ENCODE data around the gene PHACTR3.

PHACTR3 gene

DNA sequence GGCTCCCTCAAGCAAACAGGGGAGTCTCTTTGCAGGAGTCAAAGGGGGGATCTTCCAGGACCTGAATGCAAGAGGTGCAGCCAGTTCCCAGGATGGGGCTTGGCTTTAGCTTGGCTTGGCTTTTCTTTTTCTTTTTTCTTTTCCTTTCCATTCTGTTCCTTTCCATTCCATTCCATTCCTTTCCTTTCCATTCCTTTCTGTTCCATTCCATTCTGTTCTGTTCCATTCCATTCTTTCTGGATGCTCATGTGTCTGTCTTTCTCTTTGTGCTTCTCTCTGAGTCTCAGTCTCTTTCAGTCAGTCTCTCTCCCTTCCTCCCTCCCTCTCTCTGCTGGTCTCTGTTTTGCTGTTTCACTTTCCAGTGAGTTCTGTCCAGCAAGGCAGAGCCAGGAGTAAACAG lies 163.3 kb downstream of the PHACTR3 start:
- DNase-seq = no peak

DNA sequence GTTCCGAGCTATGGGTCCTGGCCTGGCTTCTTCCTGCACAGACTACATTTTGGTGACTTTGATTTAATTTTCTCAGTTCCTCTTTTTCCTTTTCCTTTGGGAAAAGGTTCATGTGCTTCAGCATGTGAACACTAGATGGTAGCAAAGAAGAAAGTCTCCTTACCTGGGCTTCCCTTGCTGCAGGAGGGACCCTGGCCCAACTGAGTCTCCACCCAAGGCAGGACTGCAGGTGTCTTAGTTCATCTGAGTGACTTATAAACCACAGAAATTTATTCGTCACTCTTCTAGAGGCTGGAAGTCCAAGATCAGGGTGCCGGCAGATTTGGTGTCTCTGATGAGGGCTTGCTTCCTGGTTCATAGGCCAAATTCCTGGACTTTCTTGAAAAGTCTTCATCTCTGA lies 165.9 kb downstream of the PHACTR3 start:
- no peak for DNase-seq

DNA sequence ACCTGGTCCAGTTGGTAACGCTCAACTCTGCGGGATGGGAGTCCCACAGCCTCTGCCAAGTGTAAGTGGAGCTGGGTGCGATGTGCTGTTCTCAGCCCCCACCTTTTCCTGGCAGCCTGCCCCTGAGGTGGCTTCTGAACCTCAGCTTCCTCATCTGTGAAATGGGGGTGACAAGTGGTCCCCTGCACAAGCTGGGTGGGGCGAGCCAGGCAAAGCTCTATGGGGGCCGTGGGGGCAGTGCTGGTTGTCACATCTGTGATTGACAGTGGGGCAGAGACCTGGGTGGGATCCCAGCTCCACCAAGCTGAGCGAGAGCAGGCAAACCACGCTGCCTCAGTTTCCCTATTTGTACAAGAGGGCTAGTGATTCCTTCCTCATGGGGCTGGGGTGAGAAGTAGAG lies 166.5 kb downstream of the PHACTR3 start:
- DNase-seq = no peak

DNA sequence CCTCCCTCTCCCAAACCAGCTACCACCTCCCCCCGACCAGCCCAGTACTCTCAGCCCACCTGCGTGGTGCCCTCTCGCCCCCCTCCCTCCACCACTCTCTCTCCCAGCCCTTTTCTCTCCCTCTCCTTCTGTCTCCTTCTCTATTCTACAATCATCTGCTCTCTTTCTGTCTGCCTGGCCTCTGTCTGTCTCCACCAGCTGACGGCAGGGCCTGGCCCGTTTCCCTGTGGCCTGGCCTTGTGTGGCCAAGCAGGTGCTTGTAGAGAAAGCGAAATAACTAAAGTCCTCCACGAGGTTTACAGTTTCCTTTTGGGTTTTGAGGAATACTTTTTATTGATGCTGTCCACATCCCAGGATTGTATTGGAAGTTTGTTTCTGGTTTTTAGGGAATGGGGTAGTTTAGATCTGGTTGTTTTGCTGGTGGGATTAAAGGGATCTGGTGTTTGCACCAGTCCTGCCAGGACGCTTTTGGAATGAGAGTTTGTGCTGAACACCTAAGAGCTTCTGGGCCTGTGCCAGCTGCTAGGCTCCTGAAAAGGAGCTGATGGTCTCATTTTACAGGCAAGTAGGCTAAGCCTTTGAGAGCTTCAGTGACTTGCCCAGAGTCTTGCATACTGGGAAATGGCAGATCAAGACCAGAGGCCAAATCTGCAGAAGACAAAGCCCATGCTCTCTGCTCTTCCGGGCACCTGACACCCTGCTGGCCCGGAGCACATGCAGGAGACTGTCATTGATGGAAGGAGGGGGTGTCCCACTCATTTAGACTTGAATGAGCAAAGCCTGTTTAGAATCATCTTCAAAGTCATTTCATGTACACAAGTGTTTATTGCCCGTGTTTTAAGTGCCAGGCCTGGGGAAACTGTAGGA lies 167.4 kb downstream of the PHACTR3 start:
- DNase-seq = no peak

DNA sequence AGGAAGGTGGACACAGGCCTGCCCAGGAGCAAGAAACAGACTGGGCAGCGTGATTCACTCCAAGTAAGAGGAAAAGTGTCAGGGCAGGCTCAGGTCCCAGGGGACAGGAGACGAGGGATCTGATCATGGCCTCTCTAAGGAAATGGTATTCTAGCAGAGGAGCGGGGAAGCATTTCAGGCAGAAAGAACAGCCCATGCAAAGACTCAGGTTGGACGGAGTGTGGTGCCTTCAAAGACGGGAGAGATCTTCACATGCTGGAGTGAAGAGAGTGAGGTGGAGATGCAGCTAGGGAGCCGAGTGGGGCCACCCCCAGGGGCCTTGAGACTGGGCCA lies 168.0 kb downstream of the PHACTR3 start:
- DNase-seq = no peak

DNA sequence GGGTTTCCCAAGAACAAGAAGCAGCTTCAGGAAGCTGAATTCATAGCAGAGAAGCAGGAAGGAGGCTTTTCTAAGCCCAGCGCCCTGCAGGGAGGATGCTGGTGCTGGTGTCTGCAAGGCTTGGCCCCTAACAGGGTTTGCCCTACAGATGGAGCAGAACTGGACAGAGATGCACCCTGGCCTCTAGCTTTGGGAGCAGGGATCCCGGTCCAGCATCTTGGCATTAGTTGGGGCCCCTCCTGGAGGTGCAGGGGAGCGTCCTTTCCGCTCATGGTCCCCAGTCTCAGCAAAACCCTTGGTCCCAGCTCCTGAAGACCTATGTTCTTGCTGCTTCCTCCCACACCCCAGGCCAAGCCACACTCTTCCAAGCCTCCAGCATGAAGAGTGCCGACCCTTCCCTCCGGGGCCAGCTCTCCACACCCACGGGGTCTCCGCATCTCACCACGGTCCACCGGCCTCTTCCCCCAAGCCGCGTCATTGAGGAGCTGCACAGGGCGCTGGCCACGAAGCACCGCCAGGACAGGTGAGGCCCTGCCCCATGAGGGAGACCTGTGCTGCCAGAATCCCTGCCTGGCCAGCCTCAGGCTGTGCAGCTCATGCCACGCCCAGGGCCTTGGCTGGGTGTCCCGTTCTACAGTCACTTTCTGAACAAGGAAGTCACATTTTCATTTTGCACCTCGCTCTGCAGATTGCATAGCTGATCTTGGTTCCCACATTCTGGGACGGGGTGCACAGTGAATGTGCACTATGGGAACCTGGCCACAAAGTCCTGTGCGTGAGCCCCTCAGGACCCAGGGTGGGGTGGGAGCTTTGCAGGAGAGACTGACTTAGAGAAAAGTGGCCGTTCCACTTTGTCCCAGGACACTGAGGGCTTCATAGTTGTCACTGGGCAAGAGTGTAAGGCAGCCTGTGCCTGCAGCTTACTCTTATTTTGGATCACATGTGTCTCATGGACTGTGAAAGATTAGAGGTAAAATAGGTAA lies 168.9 kb downstream of the PHACTR3 start:
- no peak for DNase-seq

DNA sequence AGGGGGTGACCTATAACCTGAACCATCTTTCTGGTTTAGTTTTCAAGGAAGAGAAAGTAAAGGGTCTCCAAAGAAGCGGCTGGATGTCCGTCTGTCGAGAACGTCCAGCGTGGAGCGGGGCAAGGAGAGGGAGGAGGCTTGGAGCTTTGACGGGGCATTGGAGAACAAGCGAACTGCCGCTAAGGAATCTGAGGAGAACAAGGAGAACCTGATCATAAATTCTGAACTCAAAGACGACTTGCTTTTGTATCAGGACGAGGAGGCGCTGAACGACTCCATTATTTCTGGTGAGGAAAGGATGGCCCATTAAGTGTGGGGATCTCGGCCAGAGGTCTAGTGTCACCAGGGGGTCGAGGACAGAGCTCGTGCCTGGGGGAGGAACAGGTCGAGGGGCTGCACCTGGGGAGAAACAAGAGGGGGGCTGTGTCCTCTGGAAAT lies 169.9 kb downstream of the PHACTR3 start:
- no peak for DNase-seq

DNA sequence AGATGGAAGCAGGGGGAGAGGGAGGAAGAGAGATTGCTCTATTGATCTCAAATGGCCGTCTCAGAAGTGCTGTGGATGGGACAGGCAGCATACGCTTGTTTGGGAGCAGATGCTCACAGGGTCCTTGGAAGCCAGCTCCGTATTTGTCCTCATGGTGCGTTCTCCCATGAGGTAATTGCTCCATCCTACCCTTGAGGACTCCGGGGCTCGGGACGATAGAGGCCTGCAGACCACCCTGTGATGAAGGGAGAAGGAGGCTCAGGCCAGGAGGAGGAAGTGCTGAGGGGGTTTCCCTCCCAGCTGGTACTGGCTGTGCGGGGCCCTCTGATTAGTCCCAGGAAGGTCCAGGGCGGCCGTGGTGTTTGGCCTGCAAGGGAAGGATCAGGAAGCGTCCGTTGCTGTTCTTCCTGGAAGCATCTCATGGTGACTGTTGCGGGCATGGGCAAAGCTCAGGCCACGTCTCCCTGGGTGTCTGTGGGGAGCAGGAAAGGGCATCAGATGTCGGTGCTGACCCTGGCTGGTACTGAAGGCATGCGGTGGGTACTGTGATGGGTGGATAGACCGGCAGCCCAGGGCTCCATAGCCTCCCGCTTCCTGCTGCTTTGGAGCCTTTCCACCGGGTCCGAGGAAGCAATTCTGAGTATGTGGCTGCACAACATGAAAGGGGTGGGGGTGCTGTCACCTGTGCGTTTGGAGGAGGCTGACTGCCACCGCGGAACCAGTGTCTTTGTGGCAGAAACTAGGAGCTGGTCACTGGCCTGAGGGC lies 170.8 kb downstream of the PHACTR3 start:
- DNase-seq = no peak

DNA sequence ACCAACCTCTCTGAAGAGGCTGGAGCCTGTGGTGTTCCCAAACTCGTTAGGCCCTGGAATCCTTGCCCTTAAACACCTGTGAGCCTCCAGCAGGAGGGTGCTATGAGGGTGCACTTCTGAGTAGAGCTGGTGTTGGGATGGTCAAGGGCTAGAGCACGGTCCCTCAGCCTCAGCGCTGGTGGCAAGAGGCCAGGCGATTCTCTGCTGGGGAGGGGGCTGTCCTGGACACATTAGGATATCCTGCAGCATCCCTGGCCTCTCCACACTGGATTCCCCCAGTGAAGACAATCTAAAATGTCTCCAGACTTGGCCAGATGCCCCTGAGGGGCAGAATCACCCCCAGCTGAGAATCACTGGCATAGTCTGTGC lies 171.3 kb downstream of the PHACTR3 start:
- DNase-seq = no peak

DNA sequence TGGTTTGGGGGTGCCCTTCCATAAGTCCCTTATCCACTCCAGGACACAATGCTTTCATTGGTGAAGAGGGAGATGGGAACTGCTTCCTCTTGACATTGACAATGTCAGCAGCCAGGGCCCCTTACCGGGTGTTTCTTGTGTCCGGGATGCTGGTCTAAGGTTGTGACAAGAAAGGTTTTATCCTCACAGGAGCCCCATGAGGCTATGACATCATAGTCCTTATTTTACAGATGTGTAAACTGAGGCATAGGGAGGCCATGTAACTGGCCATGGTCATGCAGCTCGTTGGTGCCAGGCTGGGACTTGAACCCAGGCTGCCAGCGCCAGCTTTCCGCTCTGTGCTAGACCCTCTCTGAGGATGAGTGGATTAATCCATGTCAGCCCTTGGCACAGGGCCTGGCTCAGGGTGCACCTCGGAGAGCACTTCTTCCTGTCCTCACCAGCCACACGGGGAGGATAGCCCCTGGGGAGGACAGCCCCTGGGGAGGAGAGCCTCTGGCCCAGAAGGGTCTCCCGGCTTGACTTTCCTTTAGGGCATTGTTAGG lies 171.8 kb downstream of the PHACTR3 start:
- no peak for DNase-seq

DNA sequence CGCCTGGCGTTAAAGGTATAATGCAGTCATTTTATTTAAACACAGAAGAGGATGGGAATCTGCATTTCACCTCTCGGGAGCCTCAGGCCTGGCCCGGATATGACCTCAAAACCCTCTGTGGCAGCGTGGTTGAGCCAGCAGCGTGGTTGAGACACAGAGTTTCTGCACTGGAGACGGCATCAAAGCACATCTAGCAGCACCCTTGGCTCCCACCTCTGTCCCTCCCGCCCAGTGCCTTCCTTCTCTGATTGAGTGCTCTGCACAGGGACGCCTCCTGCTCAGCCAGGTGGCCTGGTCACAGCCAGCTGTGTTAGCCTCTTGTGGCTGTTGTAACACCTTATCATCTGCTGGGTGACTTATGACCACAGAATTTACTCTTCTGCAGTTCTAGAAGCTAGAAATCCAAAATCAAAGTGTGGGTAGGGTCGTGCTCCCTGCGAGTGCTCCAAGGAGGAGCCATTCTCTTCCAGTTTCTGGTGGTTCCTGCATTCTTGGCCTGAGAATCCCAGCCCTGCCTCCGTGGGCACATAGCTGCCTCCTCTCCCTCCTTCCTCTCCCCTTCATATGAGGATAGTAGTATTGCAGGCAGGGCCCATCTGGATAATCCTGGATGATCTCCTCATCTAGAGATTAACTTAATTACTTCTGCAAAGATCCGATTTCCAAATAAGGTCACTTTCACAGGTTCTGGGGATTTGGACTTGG lies 172.4 kb downstream of the PHACTR3 start:
- no peak for DNase-seq

DNA sequence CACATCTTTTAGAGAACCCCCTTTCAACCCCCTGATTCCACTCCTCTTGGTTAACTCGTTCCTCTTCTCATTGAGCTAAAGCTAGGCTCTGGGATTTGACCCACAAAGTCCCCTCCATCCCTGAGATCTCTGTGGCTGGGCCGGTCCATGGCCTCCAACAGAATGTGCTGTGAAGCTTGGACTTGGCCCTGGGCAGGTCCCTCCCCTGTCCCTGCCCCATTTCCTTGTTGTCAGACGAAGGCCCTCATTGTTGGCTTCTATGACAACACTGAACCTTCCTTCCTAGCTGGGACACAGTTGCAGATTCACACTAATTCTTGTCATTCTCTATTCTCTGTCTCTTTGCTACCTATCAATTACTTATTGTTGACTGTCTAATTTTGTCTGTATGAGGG lies 173.0 kb downstream of the PHACTR3 start:
- DNase-seq = no peak

DNA sequence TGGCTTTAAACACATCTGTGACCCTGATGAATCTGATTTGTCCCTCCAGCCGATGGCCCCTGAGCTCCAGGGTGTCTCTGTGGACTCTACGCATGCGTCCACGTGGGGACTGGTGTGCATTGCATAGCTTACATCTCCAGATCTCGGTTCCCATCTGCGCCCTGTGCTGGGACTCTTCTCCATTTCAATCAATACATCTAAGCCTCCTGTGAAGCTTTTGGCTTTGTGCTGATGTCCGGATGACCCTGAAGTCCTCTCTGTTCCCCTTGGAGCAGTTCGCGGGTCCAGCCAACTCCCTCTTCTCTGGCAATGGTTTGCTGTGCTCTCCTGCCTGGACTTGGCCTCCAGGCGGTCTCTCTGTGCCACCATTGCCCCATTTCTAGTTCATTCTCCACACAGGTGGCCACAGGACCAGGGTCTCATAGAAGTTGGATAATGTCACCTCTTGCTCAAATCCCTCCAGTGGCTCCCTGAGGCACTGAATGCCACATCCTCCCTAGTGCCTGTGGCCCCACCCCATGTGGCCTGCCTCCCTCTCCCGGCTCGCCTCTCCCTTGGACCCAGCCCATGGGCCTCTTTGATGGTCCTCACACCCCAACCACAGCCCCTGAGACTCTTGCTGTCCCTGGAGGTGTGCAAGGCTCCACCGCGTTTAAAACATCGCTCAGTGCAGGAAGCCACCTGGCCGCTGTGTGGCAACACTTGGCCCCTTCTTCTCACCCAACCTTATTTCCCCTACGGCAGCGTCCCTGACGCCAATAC lies 173.7 kb downstream of the PHACTR3 start:
- no peak for DNase-seq

DNA sequence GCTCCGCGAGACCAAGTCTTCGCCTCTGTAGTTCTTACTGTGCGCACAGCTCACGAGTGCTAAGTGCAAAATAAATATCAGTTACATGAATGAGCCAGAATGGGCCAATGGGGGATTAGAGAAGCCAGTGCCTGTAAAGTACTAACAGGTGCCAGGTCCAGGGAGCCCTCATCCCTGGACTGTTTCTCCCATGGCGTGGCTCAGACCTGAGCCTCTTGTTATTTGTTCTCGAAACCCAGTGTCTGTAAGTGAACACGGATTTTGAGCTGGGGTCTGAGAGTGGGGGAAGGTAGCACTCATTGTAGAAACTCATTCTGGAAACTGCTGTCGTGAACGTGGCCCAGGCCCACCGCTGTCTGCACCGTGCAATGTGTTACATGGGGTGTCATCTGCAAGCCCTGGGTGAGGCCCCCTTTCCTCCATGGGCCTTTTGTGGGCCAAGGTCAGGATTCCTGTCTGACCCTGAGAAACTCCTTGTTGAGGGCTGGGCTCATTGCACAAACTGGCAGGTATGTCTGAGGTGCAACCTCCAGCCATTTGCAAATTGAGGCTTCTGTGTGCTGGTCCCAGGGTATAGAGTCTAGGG lies 174.4 kb downstream of the PHACTR3 start:
- DNase-seq = no peak

DNA sequence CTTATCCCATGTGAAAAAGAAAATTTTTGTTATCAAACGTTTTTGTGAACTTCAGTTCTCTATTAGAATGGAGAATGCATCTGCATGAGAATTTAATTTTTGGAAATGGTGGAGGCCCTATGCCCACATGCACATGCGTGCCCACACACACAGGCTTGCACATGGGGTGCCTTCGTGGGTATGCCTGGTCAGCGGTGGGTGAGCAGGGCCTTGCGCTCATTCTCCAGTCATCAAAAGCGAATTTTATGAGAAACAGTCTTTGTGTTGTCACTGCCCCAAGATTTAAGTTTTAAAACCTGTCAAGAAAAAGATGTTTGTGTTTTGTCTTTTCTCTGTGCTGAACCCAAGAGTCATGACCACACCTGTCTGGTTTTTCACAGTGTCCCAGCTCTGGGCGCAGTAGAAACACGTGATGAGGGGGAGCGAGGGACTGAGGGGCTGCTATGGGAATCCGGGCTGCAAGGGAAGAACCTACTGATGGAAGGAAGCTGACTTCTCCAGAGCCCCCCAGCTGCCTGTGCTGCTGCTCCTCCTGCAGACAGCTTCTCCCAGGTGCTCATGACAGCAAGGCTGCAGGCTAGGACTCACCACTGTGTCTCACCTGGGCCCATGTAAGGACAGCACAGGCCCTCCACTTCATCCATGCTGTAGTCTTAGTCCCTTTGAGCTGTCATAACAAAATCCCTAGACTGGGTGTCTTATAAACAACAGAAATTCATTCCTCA lies 175.5 kb downstream of the PHACTR3 start:
- DNase-seq = no peak

DNA sequence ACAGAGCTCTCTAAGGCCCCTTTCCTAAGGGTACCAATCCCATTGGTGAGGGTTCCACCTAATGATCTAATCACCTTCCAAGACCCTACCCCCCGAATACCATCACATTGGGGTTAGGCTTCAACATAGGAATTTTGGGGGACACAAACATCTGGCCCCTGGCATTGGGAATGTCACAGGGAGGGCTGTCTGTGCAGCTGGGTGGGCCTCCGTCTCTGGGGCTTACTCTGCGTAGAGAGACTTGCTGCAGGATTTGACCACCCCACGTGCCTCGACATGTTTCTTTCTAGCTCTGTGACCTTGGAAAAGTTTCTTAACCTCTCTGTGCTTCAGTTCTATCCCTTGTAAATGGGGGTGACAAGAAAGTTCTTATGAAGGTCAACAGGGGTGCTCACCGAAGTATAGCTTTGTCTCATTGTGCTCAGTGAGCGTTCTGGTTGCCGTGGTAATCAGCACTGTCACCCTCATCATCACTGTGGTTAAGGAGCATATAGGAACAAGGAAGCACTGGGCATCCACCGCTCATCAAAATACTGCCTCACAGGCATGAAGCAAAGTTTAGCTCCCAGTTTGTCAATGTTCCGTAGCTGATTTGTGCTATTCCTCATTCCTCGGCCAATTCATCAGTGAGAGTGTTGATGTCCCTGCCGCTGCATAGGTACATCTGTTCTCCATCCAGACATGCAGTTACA lies 176.3 kb downstream of the PHACTR3 start:
- no peak for DNase-seq

DNA sequence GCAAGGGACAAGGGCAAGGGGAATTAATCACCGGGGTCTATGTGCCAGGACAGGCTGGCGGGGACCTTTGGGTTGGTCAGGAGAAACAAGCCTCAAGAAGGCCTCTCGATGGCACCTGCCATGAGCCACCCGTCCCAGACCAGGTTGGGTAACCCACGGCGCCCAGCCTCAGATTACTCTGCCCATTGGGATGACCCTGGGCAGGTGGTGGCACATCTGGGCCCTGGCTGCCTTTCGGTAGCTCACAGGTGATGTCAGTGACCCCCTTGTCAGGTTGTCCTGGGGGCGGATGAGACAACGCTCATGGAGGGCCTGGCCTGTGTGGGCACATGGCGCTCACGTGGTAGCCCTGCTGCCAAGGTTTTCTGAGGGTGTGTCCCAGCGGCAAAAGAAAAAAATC lies 176.9 kb downstream of the PHACTR3 start:
- DNase-seq = no peak

DNA sequence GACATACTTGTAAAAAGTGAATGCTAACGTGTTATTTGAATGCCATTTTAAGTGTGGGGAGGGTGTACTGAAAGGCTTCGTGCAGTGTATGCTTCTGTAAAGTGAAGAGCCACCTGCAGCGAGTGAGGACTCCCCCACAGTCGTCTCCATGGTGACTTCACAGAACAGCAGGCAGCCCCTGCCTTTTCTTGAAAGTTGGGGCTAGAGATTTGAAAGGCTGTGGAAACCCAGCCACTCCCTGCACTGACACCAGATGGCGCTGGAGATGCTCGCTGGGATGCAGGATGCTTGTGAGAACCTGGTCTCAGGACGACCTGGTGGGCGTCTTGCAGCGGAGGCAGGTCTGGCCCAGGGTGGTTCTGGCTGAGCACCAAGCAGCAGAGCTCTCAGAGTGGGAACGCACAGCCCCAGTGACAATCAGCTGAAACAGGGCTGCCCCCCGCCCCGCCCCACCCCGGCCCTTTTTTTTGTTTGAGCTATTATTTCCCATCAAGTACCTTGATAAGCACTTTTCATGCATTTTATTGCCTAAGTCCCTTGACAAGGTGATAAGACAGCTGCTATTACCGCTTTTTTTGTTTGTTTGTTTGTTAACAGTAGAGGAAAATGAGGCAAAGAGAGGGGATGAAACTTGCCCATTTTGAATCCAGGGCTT lies 178.8 kb downstream of the PHACTR3 start:
- DNase-seq = no peak

DNA sequence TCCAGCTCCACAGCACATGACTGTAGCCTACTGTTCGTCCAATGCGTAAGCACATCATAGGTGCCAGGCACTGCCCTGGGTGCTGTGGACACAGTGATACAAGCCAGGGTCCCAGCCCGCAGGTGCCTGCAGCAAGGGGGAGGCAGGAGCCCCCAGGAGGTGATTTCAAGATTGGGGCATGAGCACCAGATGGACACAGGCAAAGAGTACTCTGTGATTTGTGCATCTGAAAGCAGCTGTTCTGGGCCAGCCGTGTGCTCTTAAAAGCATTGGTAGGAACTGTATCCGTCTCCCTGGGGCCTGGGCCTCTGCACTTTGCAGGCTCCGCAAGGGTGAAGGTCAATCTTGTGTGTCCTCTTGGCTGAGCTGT lies 179.3 kb downstream of the PHACTR3 start:
- no peak for DNase-seq
